ENCODE measurements around the gene NETO1. TPM values are rescaled to one million over a fixed set of nuclear protein-coding genes. Genes with fewer than 3 reads are reported as not detected.

The NETO1 gene
- total and polyA plus RNA-seq, 2 of the 4 experiments (the other 2 are of a cell fraction): 0.29 to 0.36 TPM

DNA sequence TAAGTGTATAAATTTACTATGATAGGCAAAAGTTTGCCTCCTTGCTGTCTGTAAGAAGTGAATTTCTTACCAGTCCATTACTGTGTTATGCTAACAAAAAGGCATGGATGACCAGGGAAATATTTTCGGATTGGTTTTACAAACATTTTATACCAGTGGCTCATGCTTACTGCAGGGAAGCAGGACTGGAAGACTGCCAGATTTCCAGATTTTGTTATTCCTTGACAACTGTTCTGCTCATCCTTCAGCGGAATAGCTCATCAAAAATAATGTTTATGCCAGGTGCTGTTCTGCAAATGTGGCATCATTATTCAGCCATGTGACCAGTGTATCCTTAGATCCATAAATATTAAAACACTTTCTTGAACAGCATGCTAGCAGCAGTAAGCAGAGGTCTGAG lies 40.4 kb upstream of the NETO1 start:
- intact Hi-C loops (cut with micrococcal nuclease) (no loop called here), dilution Hi-C loops (cut with HindIII; ENCODE audit: low sequenced_read_pairs, unreplicated experiment) (no loop called here), in situ Hi-C loops (cut with MboI; ENCODE audit: low sequenced_read_pairs) (no loop called here)
- Histone ChIP-seq H3K14ac (replicated peaks; ENCODE audit: low read depth, low read length) (no peak overlapping the region), H3K79me1 (ENCODE audit: low read depth in 1 of 2, low read length in 2 of 2) (no peaks in the 10 kb centered on the region), H3K4me3 (ENCODE audit: insufficient read depth, low read depth, low read length) (no peak overlapping the region), H3K4ac (ENCODE audit: low read depth, low read length) (no peak overlapping the region), H2BK5ac (ENCODE audit: low read depth, low read length, poor library complexity, severe bottlenecking) (no peak overlapping the region), H2AK9ac (replicated peaks; ENCODE audit: low read depth, low read length, poor library complexity) (no peak overlapping the region), H2BK20ac (ENCODE audit: low read depth, low read length) (no peak overlapping the region), H3K9me3 (ENCODE audit: control insufficient read depth, insufficient read depth, low read length) (peaks cover 5% of the 10 kb centered on the region; the same call in 1 of the 2 replicates), H3K18ac (ENCODE audit: low read depth, low read length) (no peak overlapping the region), H3K4me1 (ENCODE audit: control insufficient read depth, insufficient read depth, low read length) (no peaks in the 10 kb centered on the region), H3K23ac (ENCODE audit: low read depth, low read length) (no peak overlapping the region), H3K9me1 (ENCODE audit: insufficient read depth, low read length) (no peaks in the 10 kb centered on the region), H3K4me2 (ENCODE audit: low read depth, low read length) (no peak overlapping the region), H4K91ac (ENCODE audit: insufficient read depth, low read depth, low read length) (no peak overlapping the region), H3K27me3 (ENCODE audit: control insufficient read depth, insufficient read depth, low read length) (no peaks in the 10 kb centered on the region), H4K5ac (ENCODE audit: low read depth, low read length) (no peak overlapping the region), H4K20me1 (ENCODE audit: insufficient read depth, low read length) (no peaks in the 10 kb centered on the region), H3K9ac (ENCODE audit: low read depth, low read length) (no peak overlapping the region), H2AK5ac (ENCODE audit: low read depth, low read length) (no peak overlapping the region), H3K56ac (ENCODE audit: extremely low read depth, insufficient read depth, low read length) (no peak overlapping the region), H2BK120ac (ENCODE audit: low read depth, low read length) (no peak overlapping the region), H3K36me3 (ENCODE audit: control insufficient read depth, insufficient read depth, low read length) (no peaks in the 10 kb centered on the region), H2AFZ (replicated peaks; ENCODE audit: low read length, poor library complexity) (no peak overlapping the region), H4K8ac (ENCODE audit: low read depth in 2 of 2, low read length in 2 of 2) (no peak overlapping the region), H3K27ac (ENCODE audit: insufficient read depth, low read length) (no peak overlapping the region), H2BK15ac (ENCODE audit: low read depth, low read length) (no peak overlapping the region)
- TF ChIP-seq CHD1 (IDR thresholded peaks at IDR 0.05; ENCODE audit: low read depth, low read length): no peak
- no peak for TF ChIP-seq FOS (IDR thresholded peaks at IDR 0.05; ENCODE audit: low read depth, low read length)
- no peak for TF ChIP-seq POLR2A (IDR thresholded peaks at IDR 0.05; ENCODE audit: low read depth, low read length)
- TF ChIP-seq, protein P1, sequence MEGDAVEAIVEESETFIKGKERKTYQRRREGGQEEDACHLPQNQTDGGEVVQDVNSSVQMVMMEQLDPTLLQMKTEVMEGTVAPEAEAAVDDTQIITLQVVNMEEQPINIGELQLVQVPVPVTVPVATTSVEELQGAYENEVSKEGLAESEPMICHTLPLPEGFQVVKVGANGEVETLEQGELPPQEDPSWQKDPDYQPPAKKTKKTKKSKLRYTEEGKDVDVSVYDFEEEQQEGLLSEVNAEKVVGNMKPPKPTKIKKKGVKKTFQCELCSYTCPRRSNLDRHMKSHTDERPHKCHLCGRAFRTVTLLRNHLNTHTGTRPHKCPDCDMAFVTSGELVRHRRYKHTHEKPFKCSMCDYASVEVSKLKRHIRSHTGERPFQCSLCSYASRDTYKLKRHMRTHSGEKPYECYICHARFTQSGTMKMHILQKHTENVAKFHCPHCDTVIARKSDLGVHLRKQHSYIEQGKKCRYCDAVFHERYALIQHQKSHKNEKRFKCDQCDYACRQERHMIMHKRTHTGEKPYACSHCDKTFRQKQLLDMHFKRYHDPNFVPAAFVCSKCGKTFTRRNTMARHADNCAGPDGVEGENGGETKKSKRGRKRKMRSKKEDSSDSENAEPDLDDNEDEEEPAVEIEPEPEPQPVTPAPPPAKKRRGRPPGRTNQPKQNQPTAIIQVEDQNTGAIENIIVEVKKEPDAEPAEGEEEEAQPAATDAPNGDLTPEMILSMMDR (conservative IDR thresholded peaks at IDR 0.05; ENCODE audit: low read depth, low read length): no peak
- TF ChIP-seq, protein P2, sequence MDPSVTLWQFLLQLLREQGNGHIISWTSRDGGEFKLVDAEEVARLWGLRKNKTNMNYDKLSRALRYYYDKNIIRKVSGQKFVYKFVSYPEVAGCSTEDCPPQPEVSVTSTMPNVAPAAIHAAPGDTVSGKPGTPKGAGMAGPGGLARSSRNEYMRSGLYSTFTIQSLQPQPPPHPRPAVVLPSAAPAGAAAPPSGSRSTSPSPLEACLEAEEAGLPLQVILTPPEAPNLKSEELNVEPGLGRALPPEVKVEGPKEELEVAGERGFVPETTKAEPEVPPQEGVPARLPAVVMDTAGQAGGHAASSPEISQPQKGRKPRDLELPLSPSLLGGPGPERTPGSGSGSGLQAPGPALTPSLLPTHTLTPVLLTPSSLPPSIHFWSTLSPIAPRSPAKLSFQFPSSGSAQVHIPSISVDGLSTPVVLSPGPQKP (IDR thresholded peaks at IDR 0.05; ENCODE audit: borderline replicate concordance, low read depth, low read length): no peak
- TF ChIP-seq BHLHE40 (IDR thresholded peaks at IDR 0.05; ENCODE audit: low read depth, low read length): no peak
- TF ChIP-seq NFE2L2 (IDR thresholded peaks at IDR 0.05; ENCODE audit: low read depth, low read length): no peak
- TF ChIP-seq CEBPB (IDR thresholded peaks at IDR 0.05; ENCODE audit: low read depth, low read length): no peak
- no peak for TF ChIP-seq SMC3 (IDR thresholded peaks at IDR 0.05; ENCODE audit: low read depth, low read length)
- TF ChIP-seq MXI1 (IDR thresholded peaks at IDR 0.05; ENCODE audit: borderline replicate concordance, low read depth, low read length): no peak
- TF ChIP-seq, protein P3, sequence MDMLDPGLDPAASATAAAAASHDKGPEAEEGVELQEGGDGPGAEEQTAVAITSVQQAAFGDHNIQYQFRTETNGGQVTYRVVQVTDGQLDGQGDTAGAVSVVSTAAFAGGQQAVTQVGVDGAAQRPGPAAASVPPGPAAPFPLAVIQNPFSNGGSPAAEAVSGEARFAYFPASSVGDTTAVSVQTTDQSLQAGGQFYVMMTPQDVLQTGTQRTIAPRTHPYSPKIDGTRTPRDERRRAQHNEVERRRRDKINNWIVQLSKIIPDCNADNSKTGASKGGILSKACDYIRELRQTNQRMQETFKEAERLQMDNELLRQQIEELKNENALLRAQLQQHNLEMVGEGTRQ (IDR thresholded peaks at IDR 0.05; ENCODE audit: low read depth, low read length): no peak
- TF ChIP-seq RFX5 (IDR thresholded peaks at IDR 0.05; ENCODE audit: low read depth, low read length): no peak
- TF ChIP-seq RAD21 (IDR thresholded peaks at IDR 0.05; ENCODE audit: low read length): no peak
- TF ChIP-seq MAFK (IDR thresholded peaks at IDR 0.05; ENCODE audit: low read depth, low read length): no peak
- no peak for TF ChIP-seq RCOR1 (IDR thresholded peaks at IDR 0.05; ENCODE audit: insufficient replicate concordance, low read length)
- no peak for TF ChIP-seq MAZ (IDR thresholded peaks at IDR 0.05; ENCODE audit: borderline replicate concordance, low read depth, low read length)
- WGBS, 2 experiments (ENCODE audit: extremely low coverage in 2 of 2, insufficient read length in 1 of 2): 0% methylated on average over 1 of the region's 2 CpGs; no CpG with 5 or more reads in 1 of the 2 experiments
- ChIA-PET CTCF (no interaction called here), POLR2A (ENCODE audit: unreplicated experiment) (no interaction called here)
- DNase-seq (no peak), ATAC-seq (ENCODE audit: low read depth) (no peak)
- no TSS peak for BruUV-seq (replicated peaks)
